NCI-H2227 treated with DMSO at 0.1 percent for 48 hours (cell line): ENCODE data around the gene SNRPB.
A peak's percentile ranks its signal among the peaks of the same experiment; 100 is the strongest.
"Not testable (repeated sequence)": the region's sequence is repeated elsewhere in the genome, so short reads cannot be mapped to it uniquely, and the experiment has no call there.

Experiments used
- DNase-seq: peaks from one replicate; lab custom pipeline; 2025; lab: John Stamatoyannopoulos, UW

SNRPB gene

GRCh38 chr20:2470423-2471193 lies at the start of gene SNRPB:
Gene SNRPB (minus strand): TSS chr20:2470789. CDS start chr20:2470690, 99 bp downstream.
- peak; percentile 96 for DNase-seq

GRCh38 chr20:2519115-2519809 lies 48.7 kb upstream of the SNRPB start:
- DNase-seq, result no peak

GRCh38 chr20:2518558-2518957 lies 48.0 kb upstream of the SNRPB start:
- DNase-seq, result no peak

GRCh38 chr20:2518096-2518495 lies 47.5 kb upstream of the SNRPB start:
- DNase-seq, result no peak

- no peak for DNase-seq
These were observed 45.8 kb upstream of the SNRPB start for GRCh38 chr20:2516399-2516798.

- no peak for DNase-seq
These were observed 44.6 kb upstream of the SNRPB start for GRCh38 chr20:2515203-2515602.

GRCh38 chr20:2509794-2510193 lies 39.2 kb upstream of the SNRPB start:
- no peak for DNase-seq

- no peak for DNase-seq
These were observed 38.8 kb upstream of the SNRPB start for GRCh38 chr20:2509468-2509781.

GRCh38 chr20:2508631-2509467 lies 38.3 kb upstream of the SNRPB start, which contains the start of gene ZNF343:
Gene ZNF343 (minus strand): TSS chr20:2508915. CDS start chr20:2493895, 15,020 bp downstream.
- peak; percentile 84 for DNase-seq

- DNase-seq, result no peak
These were observed 37.5 kb upstream of the SNRPB start for GRCh38 chr20:2507875-2508630.

GRCh38 chr20:2507464-2507863 lies 36.9 kb upstream of the SNRPB start:
- DNase-seq, result no peak

GRCh38 chr20:2506426-2506825 lies 35.8 kb upstream of the SNRPB start:
- DNase-seq, result not testable (repeated sequence)

- not testable (repeated sequence) for DNase-seq
These were observed 34.2 kb upstream of the SNRPB start for GRCh38 chr20:2504803-2505202.

- DNase-seq, result not testable (repeated sequence)
These were observed 32.3 kb upstream of the SNRPB start for GRCh38 chr20:2502808-2503384.

- DNase-seq, result no peak
These were observed 15.1 kb upstream of the SNRPB start for GRCh38 chr20:2485661-2486060.

GRCh38 chr20:2485080-2485479 lies 14.5 kb upstream of the SNRPB start:
- DNase-seq, result no peak

GRCh38 chr20:2483504-2483903 lies 12.9 kb upstream of the SNRPB start:
- no peak for DNase-seq

GRCh38 chr20:2480381-2480780 lies 9.8 kb upstream of the SNRPB start:
- no peak for DNase-seq

- DNase-seq, result no peak
These were observed 6.4 kb upstream of the SNRPB start for GRCh38 chr20:2476742-2477615.
